Progenitor cell of endocrine pancreas (in vitro differentiated cells): ENCODE results near the gene TMC1. TPM values are rescaled to one million over a fixed set of nuclear protein-coding genes. Genes with fewer than 3 reads are reported as not detected.

Experiments
- DNase-seq: peaks from one replicate; pipeline ENCODE4 v3.0.0; 2021; ENCODE audit warnings: low spot score; ENCODE audit not compliant: unreplicated experiment
- H3K27ac Mint-ChIP-seq: 2 replicates; pipeline ENCODE4 v1.8.0; 2021; ENCODE audit warnings: mild to moderate bottlenecking, moderate library complexity, mixed read lengths
- H3K27me3 Mint-ChIP-seq: 2 replicates; pipeline ENCODE4 v1.8.0; 2021; ENCODE audit warnings: mixed read lengths
- H3K36me3 Mint-ChIP-seq: 2 replicates; pipeline ENCODE4 v1.8.0; 2022; ENCODE audit warnings: mixed read lengths; ENCODE audit not compliant: insufficient read depth
- H3K4me1 Mint-ChIP-seq: 2 replicates; pipeline ENCODE4 v1.8.0; 2021; ENCODE audit warnings: low read depth, mixed read lengths
- H3K4me3 Mint-ChIP-seq: 2 replicates; pipeline ENCODE4 v1.8.0; 2021; ENCODE audit warnings: low read depth, mild to moderate bottlenecking, moderate library complexity, mixed read lengths
- H3K9me3 Mint-ChIP-seq: 2 replicates; pipeline ENCODE4 v1.8.0; 2021; ENCODE audit warnings: low read depth, mixed read lengths
- total RNA-seq: library from RNA; stranded (reverse); gene quantifications from 2 replicates; pipeline ENCODE4 v1.2.1, GENCODE V29; 2021
- TF ChIP-seq, protein P1 (sequence below): fragments of 200-600 bp; sonication (generic); IDR thresholded peaks from one replicate; pipeline ENCODE4 v1.5.0; 2021; ENCODE audit warnings: antibody characterized with exemption, mild to moderate bottlenecking; ENCODE audit not compliant: unreplicated experiment

TMC1 gene
- total RNA-seq, 1 donor from 2014 or later = not detected

DNA sequence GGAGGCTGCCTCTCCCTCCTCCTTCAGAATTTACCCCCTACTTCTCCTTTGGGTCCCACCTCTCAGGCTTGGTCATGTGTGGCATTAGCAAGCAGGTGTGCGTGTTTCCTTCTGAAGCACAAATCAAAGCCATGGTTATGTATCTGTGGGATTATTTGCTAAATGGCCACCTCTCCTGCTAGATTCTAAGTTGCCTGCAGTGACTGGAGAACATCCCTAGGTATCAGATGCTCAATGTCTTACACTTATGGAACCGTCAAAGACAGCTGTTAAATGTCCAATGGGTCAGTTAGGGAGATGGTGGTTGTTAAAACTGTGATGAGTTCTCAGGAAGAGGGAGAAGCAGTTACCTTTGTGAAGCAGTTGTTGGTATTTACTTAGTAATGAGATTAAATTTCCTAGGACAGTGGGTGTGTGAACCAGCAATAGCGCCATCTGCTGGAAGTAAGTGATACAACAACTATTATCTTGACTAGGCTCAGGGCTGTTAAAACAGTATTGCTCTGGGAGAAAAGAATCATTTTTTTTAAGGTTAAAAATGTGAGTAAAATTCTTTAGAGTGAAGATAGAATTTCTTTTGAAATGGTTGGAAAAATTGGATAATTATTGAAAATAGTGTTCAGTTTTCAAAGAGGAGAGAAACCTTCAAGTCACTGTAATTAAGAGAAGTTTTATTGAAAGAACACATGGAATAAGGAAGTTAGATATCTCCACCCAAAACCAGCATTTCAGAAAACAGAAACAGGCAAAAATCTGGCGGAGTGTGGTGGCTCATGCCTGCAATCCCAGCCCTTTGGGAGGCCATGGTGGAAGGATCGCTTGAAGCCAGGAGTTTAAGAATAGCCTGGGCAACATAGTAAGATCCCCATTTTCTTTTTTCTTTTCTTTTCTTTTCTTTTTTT is 71.3 kb downstream of the TMC1 start:
- no peak overlapping the region for H3K4me3 Mint-ChIP-seq
- DNase-seq = no peak
- TF ChIP-seq, protein P1, sequence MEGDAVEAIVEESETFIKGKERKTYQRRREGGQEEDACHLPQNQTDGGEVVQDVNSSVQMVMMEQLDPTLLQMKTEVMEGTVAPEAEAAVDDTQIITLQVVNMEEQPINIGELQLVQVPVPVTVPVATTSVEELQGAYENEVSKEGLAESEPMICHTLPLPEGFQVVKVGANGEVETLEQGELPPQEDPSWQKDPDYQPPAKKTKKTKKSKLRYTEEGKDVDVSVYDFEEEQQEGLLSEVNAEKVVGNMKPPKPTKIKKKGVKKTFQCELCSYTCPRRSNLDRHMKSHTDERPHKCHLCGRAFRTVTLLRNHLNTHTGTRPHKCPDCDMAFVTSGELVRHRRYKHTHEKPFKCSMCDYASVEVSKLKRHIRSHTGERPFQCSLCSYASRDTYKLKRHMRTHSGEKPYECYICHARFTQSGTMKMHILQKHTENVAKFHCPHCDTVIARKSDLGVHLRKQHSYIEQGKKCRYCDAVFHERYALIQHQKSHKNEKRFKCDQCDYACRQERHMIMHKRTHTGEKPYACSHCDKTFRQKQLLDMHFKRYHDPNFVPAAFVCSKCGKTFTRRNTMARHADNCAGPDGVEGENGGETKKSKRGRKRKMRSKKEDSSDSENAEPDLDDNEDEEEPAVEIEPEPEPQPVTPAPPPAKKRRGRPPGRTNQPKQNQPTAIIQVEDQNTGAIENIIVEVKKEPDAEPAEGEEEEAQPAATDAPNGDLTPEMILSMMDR = peak; percentile 95
- no peaks in the 10 kb centered on the region for H3K36me3 Mint-ChIP-seq
- peaks cover 3% of the 10 kb centered on the region for H3K27me3 Mint-ChIP-seq
- peaks cover 2% of the 10 kb centered on the region for H3K4me1 Mint-ChIP-seq
- H3K27ac Mint-ChIP-seq = no peak overlapping the region
- H3K9me3 Mint-ChIP-seq = no peaks in the 10 kb centered on the region

DNA sequence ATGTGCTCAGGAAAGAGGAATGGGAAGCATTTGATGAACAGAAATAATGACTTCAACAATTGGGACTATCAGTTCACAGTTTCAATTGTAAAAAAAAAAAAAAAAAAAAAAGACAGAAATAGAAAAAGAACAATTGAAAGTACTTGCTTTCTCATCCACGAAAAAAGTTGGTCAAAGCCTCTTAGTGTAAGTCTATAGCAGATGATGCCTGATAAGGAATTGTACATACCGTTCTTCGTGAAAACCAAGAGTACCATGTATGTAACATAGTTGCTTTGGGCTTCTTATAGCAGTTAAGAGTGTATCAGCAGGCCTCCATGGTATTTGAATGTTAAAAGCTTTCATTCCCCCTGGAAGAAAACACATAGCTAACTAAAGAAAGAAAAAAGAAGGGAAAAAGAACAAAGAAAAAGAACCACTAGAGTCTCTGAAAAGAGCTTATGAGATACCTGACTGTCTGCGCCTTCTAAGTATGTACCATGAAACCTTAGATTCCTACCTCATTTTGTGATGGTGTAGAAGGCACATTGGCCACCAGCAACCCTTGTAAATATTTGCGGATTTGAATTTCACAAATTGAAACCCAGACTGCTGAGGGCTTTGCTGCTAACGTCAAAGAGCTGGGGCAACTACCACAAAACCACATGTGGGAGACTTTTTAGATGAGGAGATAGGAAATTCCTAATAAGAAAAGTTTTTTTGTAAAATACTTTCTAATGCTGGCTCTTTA is 75.2 kb downstream of the TMC1 start:
- TF ChIP-seq, protein P1 = no peak
- H3K27ac Mint-ChIP-seq = no peak overlapping the region
- peaks cover 2% of the 10 kb centered on the region for H3K4me1 Mint-ChIP-seq
- DNase-seq = no peak
- H3K36me3 Mint-ChIP-seq = no peaks in the 10 kb centered on the region
- no peak overlapping the region for H3K4me3 Mint-ChIP-seq
- no peaks in the 10 kb centered on the region for H3K27me3 Mint-ChIP-seq
- no peaks in the 10 kb centered on the region for H3K9me3 Mint-ChIP-seq

DNA sequence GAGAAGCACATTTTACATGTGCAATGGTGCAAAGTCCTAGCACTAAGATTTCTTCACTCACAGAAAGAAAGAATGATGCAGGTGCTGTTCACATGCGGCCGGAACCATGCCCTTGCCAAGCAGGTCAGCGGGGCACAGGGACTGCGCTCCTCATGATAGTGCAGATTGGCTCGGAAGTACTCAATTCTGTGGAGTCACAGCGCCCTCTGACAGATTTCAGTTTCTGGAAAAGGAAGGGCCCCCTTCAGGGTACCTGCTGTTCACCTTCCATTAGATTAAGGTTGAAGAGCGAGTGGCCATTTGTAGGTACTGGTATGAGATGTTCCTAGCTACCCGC is 75.7 kb downstream of the TMC1 start:
- TF ChIP-seq, protein P1 = no peak
- H3K36me3 Mint-ChIP-seq = no peaks in the 10 kb centered on the region
- H3K27me3 Mint-ChIP-seq = no peaks in the 10 kb centered on the region
- no peak overlapping the region for H3K4me3 Mint-ChIP-seq
- peaks cover 2% of the 10 kb centered on the region for H3K4me1 Mint-ChIP-seq
- H3K27ac Mint-ChIP-seq = no peak overlapping the region
- DNase-seq = no peak
- no peaks in the 10 kb centered on the region for H3K9me3 Mint-ChIP-seq

DNA sequence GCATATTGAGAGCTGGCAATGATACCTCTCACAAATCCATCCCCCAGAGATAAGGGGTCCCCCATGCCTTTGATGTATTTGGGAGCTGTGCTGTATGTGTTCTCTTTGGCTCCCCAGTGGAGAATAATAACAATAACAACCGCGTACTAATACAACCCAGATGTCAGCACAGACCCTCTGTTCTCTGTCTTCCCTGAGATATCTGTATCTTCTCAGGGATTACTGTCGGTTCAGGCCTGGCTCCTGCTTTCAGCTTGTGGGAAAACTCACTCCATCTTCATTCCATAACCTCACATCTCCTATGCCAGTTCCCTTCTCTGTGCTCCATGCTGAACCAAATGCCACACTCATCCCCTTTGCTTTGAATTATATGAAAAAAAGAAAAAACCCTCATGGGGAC is 76.2 kb downstream of the TMC1 start:
- TF ChIP-seq, protein P1 = no peak
- Mint-ChIP-seq H3K27ac (no peak overlapping the region), H3K36me3 (no peaks in the 10 kb centered on the region), H3K4me3 (no peak overlapping the region), H3K9me3 (no peaks in the 10 kb centered on the region), H3K4me1 (peaks cover 2% of the 10 kb centered on the region), H3K27me3 (no peaks in the 10 kb centered on the region)
- no peak for DNase-seq

DNA sequence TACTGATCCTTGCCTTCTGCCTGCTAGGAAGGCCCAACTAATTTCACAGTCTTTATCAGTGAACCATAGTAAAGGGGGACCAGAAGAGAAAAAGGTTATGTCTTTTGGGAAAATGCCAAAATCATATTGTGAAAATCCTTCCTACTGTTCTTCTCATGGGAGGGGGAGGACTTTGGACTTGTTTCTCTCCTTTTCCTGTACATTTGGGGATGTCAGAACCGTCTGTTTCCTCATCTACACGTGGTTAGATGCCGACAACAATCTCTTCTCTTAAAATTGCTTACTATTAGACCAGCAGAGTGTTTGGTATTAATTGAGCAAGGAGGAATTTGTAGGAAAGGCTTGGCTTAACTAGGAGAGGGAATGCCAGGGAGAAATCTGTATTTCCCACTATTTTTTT is 77.2 kb downstream of the TMC1 start:
- no peak for DNase-seq
- Mint-ChIP-seq H3K4me3 (no peak overlapping the region), H3K9me3 (no peaks in the 10 kb centered on the region), H3K36me3 (no peaks in the 10 kb centered on the region), H3K27ac (no peak overlapping the region), H3K4me1 (peaks cover 2% of the 10 kb centered on the region), H3K27me3 (no peaks in the 10 kb centered on the region)
- TF ChIP-seq, protein P1 = no peak
